Posterior vena cava (tissue), 2 donors: Measurements from ENCODE around the gene NAV2. TPM values are rescaled to one million over a fixed set of nuclear protein-coding genes. Genes with fewer than 3 reads are reported as not detected.

ENCODE experiments used
- DNase-seq: peaks from one replicate; pipeline ENCODE4 v3.0.0-alpha.2; 2020; ENCODE audit warnings: low spot score
- intact Hi-C, 2 donors: fragments of 100-400 bp; cut with DNase I; formaldehyde crosslinking; loops; one replicate each; pipeline versions ENCODE4 v1.14.1 to v1.14.2; 2022 to 2023
- total RNA-seq, 2 donors: library from RNA; stranded (reverse); fragmentation: NEBNext Ultra II Directional; extraction: Animal tissue kit (Norgen Biotek cat#: 25700); gene quantifications; one replicate each; pipeline ENCODE4 v1.2.1, GENCODE V29; 2021
- donor health status: DM: yes; HTN: yes; CAD: no.
- donor health status: DM: yes; HTN: yes; CAD: no.

NAV2 gene
- total RNA-seq, 2 donors from 2014 or later = 69.2 to 108 TPM

DNA sequence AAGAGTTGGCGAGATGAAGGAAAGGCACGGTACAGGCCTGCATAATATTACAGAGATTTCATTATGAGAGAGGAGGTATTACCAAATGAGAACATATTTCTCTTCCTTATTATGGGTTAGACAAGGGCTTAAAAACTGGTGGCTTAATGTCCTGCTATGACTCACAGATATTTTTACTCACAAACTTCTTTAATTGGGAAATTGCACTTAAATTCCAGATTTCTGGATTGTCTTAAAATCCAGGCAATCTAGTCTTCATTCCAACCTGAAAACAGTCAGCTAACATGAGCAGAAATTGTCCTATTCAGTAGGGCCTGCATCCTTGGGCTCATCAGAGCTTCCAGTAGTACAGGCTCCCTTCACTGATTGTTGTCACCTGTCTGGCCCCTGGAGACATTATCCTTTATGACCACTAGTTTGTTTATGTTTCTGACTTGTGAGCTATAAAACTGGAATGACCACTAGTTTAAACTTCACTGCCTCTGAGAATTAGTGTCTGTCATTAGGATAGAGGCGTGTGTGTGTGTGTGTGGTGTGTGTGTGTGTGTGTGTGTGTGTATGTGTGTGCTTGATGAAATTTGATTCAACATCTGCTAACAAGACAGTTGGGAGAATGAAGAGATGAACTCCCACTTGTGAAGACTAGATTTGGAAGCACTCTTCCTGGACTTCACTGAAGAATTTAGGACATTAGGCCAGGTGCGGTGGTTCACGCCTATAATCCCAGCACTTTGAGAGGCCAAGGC, 422.5 kb downstream of the NAV2 start:
- intact Hi-C loops = loop anchor here in 1 of 2 donors (5.0 kb wide), 1 partner anchor 188 kb away; no protein-coding TSS in a partner anchor
- no peak for DNase-seq

GRCh38 chr11:20137637-20138036, 425.0 kb downstream of the NAV2 start:
- intact Hi-C loops = no loop called here
- no peak for DNase-seq

DNA sequence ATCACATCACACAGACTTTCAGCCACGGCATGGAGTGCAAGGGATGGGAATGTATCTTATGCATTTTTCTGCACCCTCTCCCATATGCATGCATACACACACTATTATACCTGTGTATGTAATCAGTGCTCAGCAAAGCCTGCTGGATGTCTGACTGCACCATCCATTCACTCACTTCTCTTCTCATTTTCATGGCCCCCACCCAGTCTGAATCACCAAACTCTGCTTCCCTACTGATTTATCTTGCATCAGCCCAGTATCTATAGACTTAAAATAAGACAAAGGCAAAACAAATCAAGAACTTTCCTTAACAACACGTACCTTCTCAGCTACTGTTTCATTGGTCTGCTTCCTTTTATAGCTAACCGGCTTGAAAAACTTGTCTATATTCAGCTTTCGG, 426.1 kb downstream of the NAV2 start:
- intact Hi-C loops = no loop called here
- no peak for DNase-seq

GRCh38 chr11:20154381-20154780, 441.7 kb downstream of the NAV2 start:
- DNase-seq = no peak
- intact Hi-C loops = no loop called here

DNA sequence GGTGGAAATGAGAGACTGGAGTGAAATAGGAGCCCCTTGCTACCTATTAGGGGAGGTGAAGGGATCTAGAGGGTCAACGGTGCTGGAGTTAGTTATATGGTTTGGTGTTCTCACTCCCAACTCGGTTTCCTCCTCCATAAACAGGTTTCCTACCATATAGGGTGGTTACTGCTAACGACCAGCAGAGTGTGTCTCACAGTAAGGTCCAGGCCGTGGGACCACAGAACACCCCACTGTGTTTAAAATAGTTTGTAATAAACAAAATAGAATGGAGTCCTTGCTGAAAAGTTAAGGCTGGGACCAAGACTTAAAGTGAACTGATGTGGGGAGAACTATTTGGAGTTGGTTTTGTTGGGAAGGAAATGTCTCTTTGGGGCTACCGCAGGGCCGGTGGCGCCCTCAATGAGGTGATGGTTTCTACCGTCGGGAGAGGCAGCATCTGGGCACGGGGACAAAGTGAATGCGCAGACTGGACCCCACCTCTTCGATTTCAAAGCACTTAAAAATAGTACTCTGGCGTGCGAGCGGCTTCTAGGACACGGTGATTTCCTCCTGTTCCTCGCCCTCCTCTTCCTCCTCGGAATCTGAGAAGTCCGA, 443.1 kb downstream of the NAV2 start:
- intact Hi-C loops = no loop called here

GRCh38 chr11:20156280-20156875, 443.7 kb downstream of the NAV2 start:
- no peak for DNase-seq
- intact Hi-C loops = no loop called here

More for the DNA sequence above, 443.1 kb downstream of the NAV2 start:
- DNase-seq = no peak

DNA sequence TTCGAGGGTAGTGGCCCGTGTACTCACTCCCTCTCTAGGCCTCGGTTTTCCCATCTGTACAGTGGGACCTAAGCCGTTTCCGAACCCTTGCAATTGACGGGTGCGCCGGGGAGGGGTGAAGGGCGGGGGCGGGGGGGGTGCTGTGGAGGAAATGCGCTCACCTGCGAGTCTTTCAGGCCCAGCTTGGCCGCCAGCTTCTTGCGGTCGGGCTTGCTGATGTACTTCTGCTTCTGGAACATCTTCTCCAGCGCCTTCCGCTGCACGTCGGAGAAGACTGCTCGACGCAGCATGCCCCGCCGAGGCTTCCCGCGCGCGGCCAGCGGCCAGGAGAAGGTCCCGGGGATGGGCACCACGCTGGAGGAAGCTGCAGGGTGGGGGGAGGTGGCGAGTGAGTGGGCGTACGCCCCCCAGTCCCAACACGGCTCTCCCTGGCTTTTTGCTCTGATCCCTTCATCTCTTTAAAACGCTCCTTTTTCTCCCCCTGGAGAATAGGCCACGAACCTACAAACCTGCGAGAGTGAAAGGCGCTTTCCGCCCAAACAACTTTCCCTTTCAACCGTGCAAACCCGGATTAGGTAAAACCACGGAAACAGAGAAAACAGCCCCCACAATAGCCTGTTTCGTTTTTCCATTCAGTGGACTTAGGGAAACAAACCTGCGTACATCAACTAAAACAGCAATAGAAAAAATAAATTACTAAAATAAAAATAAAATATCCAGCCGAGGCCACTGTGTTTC, 444.4 kb downstream of the NAV2 start:
- intact Hi-C loops = no loop called here
- no peak for DNase-seq

- intact Hi-C loops = no loop called here
- no peak for DNase-seq
These were observed 445.1 kb downstream of the NAV2 start for GRCh38 chr11:20157728-20158127.

DNA sequence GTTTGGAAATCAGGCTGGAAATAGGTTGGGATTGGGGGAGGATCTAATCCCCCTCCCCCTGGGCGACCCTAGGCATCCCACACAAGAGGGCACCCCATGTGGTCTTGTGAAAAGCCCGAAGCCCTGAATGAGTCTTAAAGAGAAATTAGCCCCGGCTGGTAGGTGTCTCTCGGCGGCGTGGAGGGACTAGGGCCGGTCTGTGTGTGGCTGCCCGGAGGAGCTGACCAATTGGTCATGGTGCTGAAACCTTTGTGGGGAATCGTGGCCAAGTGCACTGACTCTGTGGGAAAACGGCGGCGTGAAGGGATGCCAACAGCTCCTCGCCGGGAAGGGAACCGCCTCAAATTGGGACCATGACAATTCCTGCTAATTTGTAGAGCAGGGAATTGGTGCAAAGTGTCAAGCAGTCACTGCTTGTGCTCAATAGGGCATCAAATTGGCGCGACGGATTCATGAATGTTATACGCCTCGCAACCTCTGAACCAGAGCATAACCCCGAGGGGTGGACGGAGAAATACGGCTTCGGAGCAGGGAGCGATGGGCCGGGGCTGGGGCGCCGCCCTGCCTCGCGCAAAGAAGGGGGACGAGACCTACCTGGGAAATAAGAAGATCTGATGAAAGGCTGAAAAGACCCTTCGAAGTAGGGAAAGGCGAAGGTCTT, 446.1 kb downstream of the NAV2 start:
- peak; percentile 86 for DNase-seq
- intact Hi-C loops = no loop called here

DNA sequence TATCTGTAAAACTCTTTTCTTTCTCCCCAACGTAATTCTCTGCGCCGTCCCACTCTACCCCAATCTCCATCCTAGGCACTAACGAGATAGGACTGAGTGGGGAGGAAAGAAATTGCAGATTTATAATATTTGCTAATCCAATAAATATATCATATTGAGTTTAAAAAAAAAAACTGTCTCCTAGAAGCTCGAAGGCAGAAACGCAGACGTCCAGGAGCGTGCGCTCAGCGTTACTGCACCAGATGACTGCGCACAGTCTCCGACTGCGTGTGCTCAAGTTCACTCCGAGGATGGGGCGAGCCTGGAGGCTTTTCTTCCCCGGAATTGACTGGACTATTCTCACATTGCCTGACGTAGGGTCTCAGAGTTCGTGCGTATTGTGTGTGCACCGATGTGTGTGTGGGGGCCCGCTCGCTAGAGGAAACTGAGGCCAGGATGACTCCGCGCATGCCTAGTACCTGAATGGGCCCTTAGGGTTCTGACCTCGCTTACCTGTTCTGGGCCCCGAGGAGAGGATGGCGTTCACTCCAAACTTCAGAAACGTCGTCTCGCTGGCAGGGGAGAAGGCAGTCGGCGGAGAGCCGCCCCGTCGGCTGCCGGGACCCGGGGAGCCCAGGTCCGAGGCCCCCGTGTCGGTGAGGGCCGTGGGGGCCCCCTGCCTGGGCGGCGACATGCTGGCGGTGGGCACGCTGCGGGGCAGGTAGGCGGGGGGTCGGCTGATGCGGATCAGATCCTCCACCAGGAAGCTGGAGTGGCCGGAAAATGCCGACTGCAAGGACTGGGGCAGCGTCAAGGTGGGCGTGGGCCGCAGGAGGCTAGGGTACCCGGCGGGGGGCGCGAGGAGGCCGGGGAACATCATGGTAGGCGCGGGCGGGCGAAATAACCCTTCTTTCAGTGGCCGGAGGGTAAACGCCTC, 447.1 kb downstream of the NAV2 start:
- DNase-seq = no peak
- intact Hi-C loops = no loop called here

DNA sequence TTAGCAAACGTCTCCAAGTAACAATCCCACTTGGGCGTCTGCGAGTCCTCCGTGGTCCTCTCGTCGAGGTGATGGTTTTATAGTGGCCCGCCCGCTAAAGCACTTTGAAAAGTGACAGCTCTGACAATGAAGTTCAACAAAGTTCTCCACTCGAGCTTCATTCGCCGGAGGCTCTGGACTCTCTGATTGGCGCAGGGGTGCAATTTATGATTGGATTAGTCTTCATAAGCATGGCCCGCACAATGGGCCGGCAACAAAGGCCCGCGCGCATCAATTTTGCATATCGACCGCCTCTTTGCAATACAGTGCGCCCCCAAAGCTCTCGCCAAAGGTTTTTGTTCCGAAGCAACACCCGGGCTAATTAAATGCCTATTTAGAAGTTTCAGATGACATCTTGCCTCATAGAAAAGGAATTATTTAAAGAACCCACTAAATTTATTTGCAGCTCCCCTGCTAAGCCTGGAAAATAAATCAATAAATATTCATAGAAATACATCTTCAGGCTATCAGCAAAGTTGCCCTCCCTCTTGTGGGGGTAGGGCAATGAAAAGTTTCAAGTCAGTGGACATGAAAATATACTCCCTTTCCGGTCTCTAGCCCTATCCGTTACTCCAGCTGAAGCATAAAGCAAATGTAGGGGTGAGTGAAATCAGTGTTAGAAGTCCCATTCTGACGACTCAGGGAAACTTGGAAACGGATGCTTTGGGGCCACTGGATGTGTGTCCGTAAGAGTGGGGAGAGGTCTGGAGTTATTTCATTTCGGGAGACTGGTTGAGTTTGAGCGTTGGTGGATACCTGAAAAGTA, 448.0 kb downstream of the NAV2 start, which contains the start of gene DBX1:
Gene DBX1, minus strand, starts transcription at position 51 of the 805 bp plus-strand sequence. CDS start 151 bp downstream, outside the sequence.
- no peak for DNase-seq
- intact Hi-C loops = no loop called here

DNA sequence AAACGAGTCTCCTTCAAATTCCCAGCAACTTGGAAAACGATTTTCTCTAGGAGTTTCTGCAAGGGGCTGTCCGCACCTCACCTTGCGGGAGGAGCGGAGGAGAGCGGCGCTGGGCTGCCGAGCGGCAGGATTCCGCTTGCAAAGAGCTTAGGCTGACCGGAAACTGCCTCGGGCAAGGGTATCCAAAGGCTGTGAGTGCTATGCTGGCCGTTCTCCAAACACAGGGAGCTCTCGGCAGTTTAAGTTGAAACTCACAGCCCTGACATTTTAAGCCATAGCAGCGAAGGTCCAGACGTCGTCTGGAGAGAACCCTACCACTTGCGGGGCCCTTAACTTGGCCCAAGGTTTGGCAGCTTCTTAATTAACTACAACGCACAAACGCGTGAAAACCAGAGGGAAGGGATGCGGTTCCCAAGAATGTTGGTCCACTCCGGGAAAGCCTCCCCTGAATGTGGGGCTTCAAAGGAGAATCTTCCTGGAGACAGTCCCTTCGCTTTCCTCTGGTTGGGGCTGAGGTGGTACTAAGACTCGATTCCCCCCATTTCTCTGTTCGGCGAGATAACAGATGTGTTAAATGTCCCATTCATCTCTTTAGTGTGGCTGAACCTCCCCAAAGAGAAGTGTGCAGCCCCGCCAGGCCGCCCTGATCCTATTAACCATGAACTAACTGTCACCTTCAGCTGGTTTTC, 448.7 kb downstream of the NAV2 start:
- intact Hi-C loops = no loop called here
- DNase-seq = no peak

DNA sequence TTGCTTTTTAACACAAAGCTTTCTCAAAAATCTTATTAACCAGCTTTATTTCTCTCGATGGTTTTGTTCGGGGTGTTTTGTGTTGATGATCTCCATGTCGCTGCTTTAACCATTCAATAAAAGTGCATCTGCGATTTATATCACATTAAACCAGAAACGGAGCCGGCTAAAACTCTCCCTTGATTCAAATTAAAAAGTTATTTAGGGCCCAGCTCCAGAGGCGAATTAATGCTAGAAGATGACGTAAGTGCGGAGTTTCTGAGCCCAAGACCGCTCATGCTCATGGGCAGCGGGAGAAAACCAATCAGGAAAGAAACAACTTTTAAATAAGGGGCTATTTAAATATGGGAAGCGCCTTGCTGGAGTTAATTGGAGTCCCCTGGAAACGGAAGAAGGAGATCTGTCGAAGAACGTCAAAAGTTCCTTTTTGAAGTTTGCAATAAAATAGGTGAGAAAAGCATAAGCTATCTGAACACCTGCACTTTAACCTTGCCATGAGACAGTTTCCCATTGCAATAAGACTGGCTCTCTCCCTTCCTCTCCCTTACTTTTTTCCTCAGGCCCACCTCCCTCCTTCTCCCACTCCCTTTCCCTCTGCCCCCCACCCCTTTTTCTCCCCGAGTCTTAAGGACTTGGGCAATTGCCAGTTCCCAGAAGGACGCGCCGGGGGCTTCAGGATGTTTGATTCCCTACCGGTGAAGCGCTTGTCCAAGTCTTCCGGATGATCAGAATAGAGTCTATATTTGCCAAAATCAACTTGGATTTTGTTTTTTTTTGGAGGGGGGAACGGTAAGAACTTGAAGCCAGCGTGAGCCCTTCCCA, 449.5 kb downstream of the NAV2 start:
- intact Hi-C loops = no loop called here
- DNase-seq = no peak

DNA sequence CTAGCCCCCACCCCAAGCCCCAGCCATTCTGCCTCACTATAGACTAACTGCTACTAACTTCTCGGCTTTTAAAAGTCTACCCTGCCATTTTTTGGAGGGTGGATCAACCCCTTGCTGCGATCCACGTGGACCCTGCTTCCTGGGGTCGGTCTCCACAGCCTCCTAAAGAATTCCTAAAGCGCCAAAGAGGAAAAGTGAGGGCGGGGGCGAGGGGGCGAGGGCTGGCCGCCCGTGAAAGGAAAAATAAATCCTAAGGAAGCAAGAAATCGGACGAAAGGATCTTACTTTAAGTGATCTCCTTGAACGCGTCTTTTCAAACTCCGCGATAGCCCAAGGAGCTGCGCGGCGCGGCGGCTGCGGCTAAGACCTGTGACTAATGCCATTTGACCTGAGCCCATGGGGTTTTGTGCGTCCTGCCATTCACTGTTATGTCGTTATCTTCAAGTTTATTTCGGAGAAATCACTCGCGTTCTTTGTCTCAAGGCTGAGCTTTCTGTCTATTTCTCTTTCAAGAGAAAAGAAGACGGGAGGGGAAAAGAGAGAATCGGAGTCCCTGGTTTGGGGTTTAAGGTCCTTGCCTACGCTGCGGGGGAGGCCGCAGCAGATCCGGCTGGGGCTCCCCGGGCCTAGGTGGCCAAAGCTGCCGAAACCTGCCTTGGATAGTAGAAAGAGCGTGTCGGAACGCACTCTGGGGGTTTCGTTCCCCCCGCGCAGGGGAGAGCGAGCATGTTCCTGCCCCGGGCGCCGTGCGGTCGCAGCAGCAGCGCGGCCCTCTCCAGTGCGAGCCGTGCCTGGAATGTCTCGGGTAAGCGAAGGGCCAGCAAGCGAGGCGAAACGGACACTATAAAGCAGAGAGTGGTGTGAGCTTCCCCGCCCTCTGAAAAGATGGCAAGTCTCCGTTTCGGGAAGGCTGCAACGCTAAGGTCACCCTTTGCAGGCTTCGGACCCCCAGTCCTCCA, 450.5 kb downstream of the NAV2 start:
- no peak for DNase-seq

More for the DNA sequence above, 450.5 kb downstream of the NAV2 start:
- intact Hi-C loops = no loop called here
